ENCODE results near the gene CLC.

DNA sequence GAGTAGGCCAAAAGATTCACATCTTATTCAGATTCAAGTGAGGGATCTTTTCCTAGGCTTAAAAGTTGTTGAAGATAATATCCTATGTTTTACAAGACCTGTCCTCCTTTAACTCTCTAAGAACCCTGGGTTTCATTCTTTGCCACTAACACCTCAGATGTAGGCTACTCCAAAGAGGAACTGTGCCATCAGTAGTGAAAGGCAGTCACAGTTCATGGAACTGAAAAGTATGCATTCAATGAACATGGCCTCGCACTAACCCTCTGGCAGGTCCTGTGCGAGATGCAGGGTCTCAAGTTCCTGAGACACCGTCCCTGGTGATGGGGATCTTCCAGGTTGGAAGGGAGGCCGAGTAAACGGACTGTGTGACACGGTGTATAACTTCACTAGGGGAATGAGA is 29.2 kb downstream of the CLC start:
- TF ChIP-seq CTCF (IDR thresholded peaks at IDR 0.05; ENCODE audit: poor library complexity): no peak
- TF ChIP-seq EZH2phosphoT487 (IDR thresholded peaks at IDR 0.05; ENCODE audit: low read depth, severe bottlenecking, unreplicated experiment): no peak
- no peak for TF ChIP-seq EZH2 (IDR thresholded peaks at IDR 0.05; ENCODE audit: borderline replicate concordance)

All from hepatocyte (in vitro differentiated cells).